Fibroblast of lung (primary cell): Measurements from ENCODE around the gene FGR. TPM values are rescaled to one million over a fixed set of nuclear protein-coding genes. Genes with fewer than 3 reads are reported as not detected.

ENCODE experiments used
- DNase-seq, 2 donors: peaks; one replicate each; pipeline versions ENCODE4 v3.0.0 to v3.0.0-alpha.2; 2010; ENCODE audit warnings: low read depth in 2 of 2
- H2AFZ ChIP-seq: 2 replicates; pipeline ENCODE4 v1.5.1; 2012; ENCODE audit warnings: low read length, control low read depth, inconsistent platforms
- H3K27ac ChIP-seq: 2 replicates; pipeline ENCODE4 v1.5.1; 2011; ENCODE audit warnings: low read length, control low read depth; ENCODE audit not compliant: insufficient read depth
- H3K27me3 ChIP-seq: 2 replicates; pipeline ENCODE4 v1.5.1; 2011; ENCODE audit warnings: mild to moderate bottlenecking, low read length; ENCODE audit not compliant: control insufficient read depth, insufficient read depth
- H3K36me3 ChIP-seq: 2 replicates; pipeline ENCODE4 v1.5.1; 2011; ENCODE audit warnings: low read length; ENCODE audit not compliant: control insufficient read depth, insufficient read depth
- H3K4me1 ChIP-seq: 2 replicates; pipeline ENCODE4 v1.5.1; 2011; ENCODE audit warnings: low read length; ENCODE audit not compliant: control insufficient read depth, insufficient read depth; ENCODE audit errors: extremely low read depth
- H3K4me2 ChIP-seq: 2 replicates; pipeline ENCODE4 v1.5.1; 2011; ENCODE audit warnings: low read length, control low read depth; ENCODE audit not compliant: insufficient read depth; ENCODE audit errors: extremely low read depth
- H3K4me3 ChIP-seq, 4 experiments: fragments of 200-600 bp in 1 of 4; sonication (generic) in 1 of 4; replicated peaks in 1 of 4; 2 replicates each; pipeline ENCODE4 v1.5.1; 2011 to 2016; ENCODE audit warnings: low read length in 4 of 4, low read depth in 3 of 4, mild to moderate bottlenecking in 3 of 4, control low read depth in 2 of 4, inconsistent platforms in 1 of 4, mixed read lengths in 1 of 4; ENCODE audit not compliant: insufficient read depth in 1 of 4; ENCODE audit errors: control extremely low read depth in 1 of 4
- H3K79me2 ChIP-seq: 2 replicates; pipeline ENCODE4 v1.5.1; 2012; ENCODE audit warnings: mild to moderate bottlenecking, low read length, inconsistent platforms; ENCODE audit not compliant: control insufficient read depth, insufficient read depth
- H3K9ac ChIP-seq: 2 replicates; pipeline ENCODE4 v1.5.1; 2011; ENCODE audit warnings: mild to moderate bottlenecking, low read length, control low read depth; ENCODE audit not compliant: insufficient read depth
- H3K9me3 ChIP-seq: 2 replicates; pipeline ENCODE4 v1.5.1; 2012; ENCODE audit warnings: low read depth, low read length; ENCODE audit not compliant: control insufficient read depth, insufficient read depth
- H4K20me1 ChIP-seq: 2 replicates; pipeline ENCODE4 v1.5.1; 2011; ENCODE audit warnings: low read length; ENCODE audit not compliant: control insufficient read depth, insufficient read depth; ENCODE audit errors: extremely low read depth
- CTCF ChIP-seq, 2 donors: IDR thresholded peaks in 1 of 2; conservative IDR thresholded peaks in 1 of 2; 1 replicate in 1 of 2; 2 replicates in 1 of 2; pipeline ENCODE4 v1.5.1; 2011 to 2012; ENCODE audit warnings: low read length in 2 of 2, control low read depth in 1 of 2, inconsistent platforms in 1 of 2, low read depth in 1 of 2, mild to moderate bottlenecking in 1 of 2
- EZH2 ChIP-seq: IDR thresholded peaks from 2 replicates; pipeline ENCODE4 v1.5.1; 2012; ENCODE audit warnings: low read length, control low read depth, mild to moderate bottlenecking; ENCODE audit errors: missing control alignments
- polyA plus RNA-seq, 2 donors: library from polyadenylated mRNA; depleted of rRNA in 1 of 2; stranded (reverse) in 1 of 2; unstranded in 1 of 2; fragments of >200 nt; gene quantifications; 2 replicates each; pipeline ENCODE4 v1.2.1, GENCODE V29; 2011 to 2012; ENCODE audit warnings: missing spikeins in 1 of 2
- total RNA-seq: library from RNA; depleted of rRNA; stranded (reverse); fragments of >200 nt; gene quantifications from 2 replicates; pipeline ENCODE4 v1.2.1, GENCODE V29; 2014

FGR gene
- total and polyA plus RNA-seq, 2 donors (not counting 1 experiment from before 2014, with no cell fraction given): not detected

DNA sequence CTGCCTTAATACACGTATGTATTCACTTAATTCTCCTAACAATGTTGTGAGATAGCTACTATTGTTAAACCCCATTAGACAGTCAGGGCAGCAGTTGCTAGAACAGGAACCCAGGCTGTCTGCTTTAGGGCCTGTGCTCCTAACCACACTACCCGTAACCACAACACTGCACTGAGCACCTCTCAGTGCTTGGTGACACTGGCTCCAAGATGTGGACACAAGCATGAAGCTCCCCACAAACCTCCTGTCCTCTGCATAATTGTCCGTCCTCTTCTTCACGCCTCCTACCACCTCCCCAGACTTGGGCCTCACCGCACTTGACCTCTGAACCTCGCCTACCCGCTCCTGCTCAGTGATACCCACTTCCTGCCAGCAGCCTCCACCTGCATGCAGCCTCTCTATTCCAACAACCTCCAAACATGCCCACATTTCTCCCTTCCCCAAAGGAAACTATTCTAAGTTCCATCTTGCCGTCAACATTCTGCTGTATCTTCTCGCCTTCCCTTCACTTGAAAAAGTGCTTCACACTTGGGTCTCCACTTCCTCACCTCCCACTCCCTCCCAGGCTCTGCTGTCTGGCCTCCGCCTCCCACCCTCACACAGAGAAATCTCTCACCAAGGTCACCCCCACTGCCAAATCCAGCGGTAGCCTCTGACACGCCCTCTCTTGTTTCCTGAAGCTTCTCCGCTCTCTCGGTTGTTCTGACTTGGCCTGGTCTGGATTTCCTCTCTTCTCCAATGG is 16.5 kb downstream of the FGR start:
- no peaks in the 10 kb centered on the region for H3K79me2 ChIP-seq
- H3K9ac ChIP-seq: no peak overlapping the region
- no peaks in the 10 kb centered on the region for H3K27me3 ChIP-seq
- DNase-seq: no peak
- TF ChIP-seq EZH2 (no peak), CTCF (conservative IDR thresholded peaks at IDR 0.05 in 1 of 2, IDR thresholded peaks at IDR 0.05 in 1 of 2; ENCODE audit: low read depth in 1 of 2, low read length in 2 of 2) (no peak)
- no peak overlapping the region for H3K4me3 ChIP-seq
- H3K27ac ChIP-seq: no peak overlapping the region
- no peak overlapping the region for H2AFZ ChIP-seq
- no peaks in the 10 kb centered on the region for H3K36me3 ChIP-seq
- no peaks in the 10 kb centered on the region for H3K4me1 ChIP-seq
- H3K9me3 ChIP-seq: no peaks in the 10 kb centered on the region
- no peaks in the 10 kb centered on the region for H4K20me1 ChIP-seq
- H3K4me2 ChIP-seq: no peak overlapping the region

DNA sequence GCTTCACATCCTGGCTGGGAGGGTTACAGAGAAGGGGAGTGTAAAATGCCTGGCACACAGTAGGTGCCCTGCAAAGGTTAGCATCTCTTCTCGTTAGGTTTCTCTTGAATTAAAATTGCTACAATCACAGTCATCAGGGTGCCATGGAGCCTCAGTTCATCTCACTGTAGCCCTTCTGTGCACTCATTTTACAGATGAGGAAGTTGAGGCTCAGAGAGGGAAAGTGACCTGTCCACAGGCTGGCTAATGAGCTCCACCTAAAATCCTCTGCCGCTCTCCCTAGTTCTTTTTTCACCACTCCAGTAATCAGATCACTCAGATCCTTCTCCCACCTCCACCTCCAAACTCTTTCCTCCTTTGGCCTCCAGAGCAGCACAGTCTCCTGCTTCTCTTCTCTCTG is 17.6 kb downstream of the FGR start:
- Histone ChIP-seq H3K4me3 (no peak overlapping the region), H3K27ac (no peak overlapping the region), H3K36me3 (no peaks in the 10 kb centered on the region), H3K9ac (no peak overlapping the region), H3K27me3 (peaks cover 5% of the 10 kb centered on the region), H3K9me3 (no peaks in the 10 kb centered on the region), H4K20me1 (no peaks in the 10 kb centered on the region), H3K79me2 (no peaks in the 10 kb centered on the region), H3K4me2 (no peak overlapping the region), H3K4me1 (no peaks in the 10 kb centered on the region), H2AFZ (no peak overlapping the region)
- TF ChIP-seq CTCF (conservative IDR thresholded peaks at IDR 0.05 in 1 of 2, IDR thresholded peaks at IDR 0.05 in 1 of 2; ENCODE audit: low read depth in 1 of 2, low read length in 2 of 2): no peak
- TF ChIP-seq EZH2: no peak
- DNase-seq: no peak

- H2AFZ ChIP-seq: no peak overlapping the region
Measured at GRCh38 chr1:27616441-27616840, 18.5 kb downstream of the FGR start.

More at GRCh38 chr1:27616441-27616840, 18.5 kb downstream of the FGR start:
- Histone ChIP-seq H3K36me3 (no peaks in the 10 kb centered on the region), H3K79me2 (no peaks in the 10 kb centered on the region), H3K4me2 (no peak overlapping the region), H3K27ac (no peak overlapping the region), H3K4me1 (no peaks in the 10 kb centered on the region), H3K27me3 (peaks cover 10% of the 10 kb centered on the region), H3K4me3 (no peak overlapping the region), H4K20me1 (no peaks in the 10 kb centered on the region), H3K9me3 (no peaks in the 10 kb centered on the region), H3K9ac (no peak overlapping the region)
- DNase-seq: no peak
- TF ChIP-seq EZH2 (no peak), CTCF (conservative IDR thresholded peaks at IDR 0.05 in 1 of 2, IDR thresholded peaks at IDR 0.05 in 1 of 2; ENCODE audit: low read depth in 1 of 2, low read length in 2 of 2) (peak in 1 of 2 donors; percentile 27)
